PC-9 (cell line): ENCODE data around the gene ADGRV1. TPM values are rescaled to one million over a fixed set of nuclear protein-coding genes. Genes with fewer than 3 reads are reported as not detected.

Experiments used
- BruUV-seq: library from RNA; stranded (reverse); fragments of 400-500 nt; replicated peaks from 2 replicates; lab custom pipeline; 2021; lab: Mats Ljungman, UMichigan
- CTCF ChIA-PET: fragments of 300-600 bp; sonication (Branson Sonifier 250); formaldehyde crosslinking; loops from one replicate; lab custom pipeline; 2022; ENCODE audit warnings: antibody characterized with exemption; lab: Charles Lee
- POLR2A ChIA-PET: fragments of 300-600 bp; sonication (Branson Sonifier 250); formaldehyde crosslinking; loops from one replicate; lab custom pipeline; 2022; ENCODE audit warnings: antibody characterized with exemption; ENCODE audit not compliant: unreplicated experiment; lab: Charles Lee
- DNase-seq, 2 experiments: peaks; one replicate each; pipeline versions ENCODE4 v3.0.0 to v3.0.0-alpha.2; 2015 to 2022; ENCODE audit warnings: mixed read lengths in 1 of 2
- H2AFZ ChIP-seq: fragments of 200-600 bp; sonication (generic); 2 replicates; pipeline ENCODE4 v1.8.1; 2017; ENCODE audit warnings: antibody characterized with exemption
- H3F3A ChIP-seq: fragments of 200-600 bp; sonication (generic); 2 replicates; pipeline ENCODE4 v1.8.1; 2017; ENCODE audit warnings: antibody characterized with exemption, mild to moderate bottlenecking, low read depth; ENCODE audit not compliant: insufficient read depth
- H3K27ac ChIP-seq: fragments of 200-600 bp; sonication (generic); 2 replicates; pipeline ENCODE4 v1.6.1; 2016; ENCODE audit warnings: mixed run types
- H3K27me3 ChIP-seq: fragments of 200-600 bp; sonication (generic); 2 replicates; pipeline ENCODE4 v1.6.1; 2016; ENCODE audit warnings: low read depth, mixed run types; ENCODE audit not compliant: insufficient read depth
- H3K36me3 ChIP-seq: fragments of 200-600 bp; sonication (generic); 2 replicates; pipeline ENCODE4 v1.6.1; 2016; ENCODE audit warnings: low read depth, mixed run types
- H3K4me1 ChIP-seq: fragments of 200-600 bp; sonication (generic); replicated peaks from 2 replicates; pipeline ENCODE4 v1.6.1; 2016; ENCODE audit warnings: mixed run types; ENCODE audit not compliant: insufficient read depth
- H3K4me2 ChIP-seq: fragments of 200-600 bp; sonication (generic); 2 replicates; pipeline ENCODE4 v1.6.1; 2017; ENCODE audit warnings: mixed run types
- H3K4me3 ChIP-seq: fragments of 200-600 bp; sonication (generic); 2 replicates; pipeline ENCODE4 v1.6.1; 2016; ENCODE audit warnings: mixed run types
- H3K79me2 ChIP-seq: fragments of 200-600 bp; sonication (generic); 2 replicates; pipeline ENCODE4 v1.6.1; 2017; ENCODE audit warnings: low read depth, mixed run types
- H3K9me2 ChIP-seq: fragments of 200-600 bp; sonication (generic); 2 replicates; pipeline ENCODE4 v1.8.1; 2017; ENCODE audit warnings: mild to moderate bottlenecking; ENCODE audit not compliant: insufficient read depth
- H3K9me3 ChIP-seq: fragments of 200-600 bp; sonication (generic); 2 replicates; pipeline ENCODE4 v1.8.1; 2016; ENCODE audit warnings: low read depth; ENCODE audit not compliant: insufficient read depth
- H4K20me1 ChIP-seq: fragments of 200-600 bp; sonication (generic); 2 replicates; pipeline ENCODE4 v1.8.1; 2017; ENCODE audit not compliant: insufficient read depth
- CTCF ChIP-seq: fragments of 200-600 bp; sonication (generic); conservative IDR thresholded peaks from 2 replicates; pipeline ENCODE4 v1.6.1; 2017; ENCODE audit warnings: mixed run types, antibody characterized with exemption, mild to moderate bottlenecking, moderate library complexity
- EZH2 ChIP-seq: fragments of 200-600 bp; sonication (generic); IDR thresholded peaks from 2 replicates; pipeline ENCODE4 v1.8.0; 2017; ENCODE audit warnings: antibody characterized with exemption, low read depth
- intact Hi-C: fragments of 100-400 bp; cut with micrococcal nuclease; formaldehyde crosslinking; loops from one replicate; pipeline ENCODE4 v1.10.0; 2022; ENCODE audit not compliant: unreplicated experiment
- total RNA-seq: library from RNA; stranded (reverse); gene quantifications from 2 replicates; pipeline ENCODE4 v1.2.3, GENCODE V29; 2021

The ADGRV1 gene
- total RNA-seq, 1 experiment from 2014 or later = 1.0 TPM

GRCh38 chr5:91018200-91018599 is 459.6 kb downstream of the ADGRV1 start:
- no peak overlapping the region for H2AFZ ChIP-seq
- H4K20me1 ChIP-seq = no peaks in the 10 kb centered on the region
- no peaks in the 10 kb centered on the region for H3K4me1 ChIP-seq
- no peaks in the 10 kb centered on the region for H3F3A ChIP-seq
- no peaks in the 10 kb centered on the region for H3K79me2 ChIP-seq
- no peak overlapping the region for H3K4me3 ChIP-seq
- H3K4me2 ChIP-seq = no peak overlapping the region
- ChIA-PET POLR2A (no interaction called here), CTCF (no interaction called here)
- no peak for DNase-seq
- no TSS peak for BruUV-seq
- no peak overlapping the region for H3K27ac ChIP-seq
- no peak for TF ChIP-seq CTCF
- TF ChIP-seq EZH2 = no peak
- no peaks in the 10 kb centered on the region for H3K27me3 ChIP-seq
- H3K9me3 ChIP-seq = no peaks in the 10 kb centered on the region
- H3K9me2 ChIP-seq = no peaks in the 10 kb centered on the region
- no peaks in the 10 kb centered on the region for H3K36me3 ChIP-seq
- intact Hi-C loops = no loop called here

GRCh38 chr5:91018712-91019371 is 460.2 kb downstream of the ADGRV1 start:
- H3K36me3 ChIP-seq = no peaks in the 10 kb centered on the region
- no peaks in the 10 kb centered on the region for H3K9me3 ChIP-seq
- intact Hi-C loops = no loop called here
- TF ChIP-seq CTCF (no peak), EZH2 (no peak)
- no peak for DNase-seq
- no peaks in the 10 kb centered on the region for H3K79me2 ChIP-seq
- no peak overlapping the region for H3K4me2 ChIP-seq
- H4K20me1 ChIP-seq = no peaks in the 10 kb centered on the region
- no peak overlapping the region for H3K4me3 ChIP-seq
- POLR2A ChIA-PET = no interaction called here
- no peaks in the 10 kb centered on the region for H3K9me2 ChIP-seq
- no peak overlapping the region for H3K27ac ChIP-seq
- H3F3A ChIP-seq = no peaks in the 10 kb centered on the region
- H3K4me1 ChIP-seq = no peaks in the 10 kb centered on the region
- no TSS peak for BruUV-seq
- no peaks in the 10 kb centered on the region for H3K27me3 ChIP-seq
- CTCF ChIA-PET = no interaction called here
- no peak overlapping the region for H2AFZ ChIP-seq

- Histone ChIP-seq H3K27ac (no peak overlapping the region), H3K27me3 (no peaks in the 10 kb centered on the region), H3K4me1 (no peaks in the 10 kb centered on the region), H3F3A (no peaks in the 10 kb centered on the region), H4K20me1 (no peaks in the 10 kb centered on the region), H3K9me2 (no peaks in the 10 kb centered on the region), H2AFZ (no peak overlapping the region), H3K79me2 (no peaks in the 10 kb centered on the region), H3K36me3 (no peaks in the 10 kb centered on the region), H3K9me3 (no peaks in the 10 kb centered on the region), H3K4me2 (no peak overlapping the region), H3K4me3 (no peak overlapping the region)
- CTCF ChIA-PET = no interaction called here
- no TSS peak for BruUV-seq
- intact Hi-C loops = no loop called here
- POLR2A ChIA-PET = no interaction called here
- no peak for TF ChIP-seq EZH2
- no peak for TF ChIP-seq CTCF
- DNase-seq = no peak
Observed at GRCh38 chr5:91020065-91020800, 461.6 kb downstream of the ADGRV1 start.
